HG02610 (cell line): Measurements from ENCODE around the gene SLC24A4.

Source experiments
- ATAC-seq: cut with Tn5 transposase; IDR thresholded peaks from one replicate; pipeline ENCODE4 v1.9.1; 2021; ENCODE audit warnings: mild to moderate bottlenecking, moderate library complexity; ENCODE audit not compliant: unreplicated experiment

Gene SLC24A4

GRCh38 chr14:92323011-92323915 lies at the start of gene SLC24A4:
SLC24A4 (plus strand) TSS chr14:92323165; CDS start chr14:92323831, 666 bp downstream.
- ATAC-seq, result no peak

GRCh38 chr14:92273166-92273565 lies 49.8 kb upstream of the SLC24A4 start:
- no peak for ATAC-seq

DNA sequence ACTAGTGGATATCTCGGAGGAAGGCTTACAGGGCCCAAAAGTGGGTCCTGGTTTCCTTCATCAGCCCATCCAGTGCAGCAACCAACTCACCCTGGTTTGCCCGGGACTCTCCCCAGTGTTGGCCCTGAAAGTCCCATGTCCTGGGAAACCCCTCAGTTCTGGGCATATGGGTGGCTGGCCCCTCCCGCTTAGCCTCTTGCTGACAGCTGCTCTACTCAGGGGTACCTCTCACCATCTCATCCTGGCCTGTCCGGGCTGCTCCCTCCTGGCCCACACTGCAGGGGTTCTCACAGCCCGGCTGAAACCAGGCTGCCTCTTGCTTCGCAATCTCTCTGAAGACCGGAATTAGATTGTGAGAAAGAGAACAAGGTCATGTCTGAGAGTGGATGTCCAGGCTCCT lies 48.9 kb upstream of the SLC24A4 start:
- no peak for ATAC-seq

- no peak for ATAC-seq
These were observed 46.9 kb upstream of the SLC24A4 start for GRCh38 chr14:92276074-92276473.

DNA sequence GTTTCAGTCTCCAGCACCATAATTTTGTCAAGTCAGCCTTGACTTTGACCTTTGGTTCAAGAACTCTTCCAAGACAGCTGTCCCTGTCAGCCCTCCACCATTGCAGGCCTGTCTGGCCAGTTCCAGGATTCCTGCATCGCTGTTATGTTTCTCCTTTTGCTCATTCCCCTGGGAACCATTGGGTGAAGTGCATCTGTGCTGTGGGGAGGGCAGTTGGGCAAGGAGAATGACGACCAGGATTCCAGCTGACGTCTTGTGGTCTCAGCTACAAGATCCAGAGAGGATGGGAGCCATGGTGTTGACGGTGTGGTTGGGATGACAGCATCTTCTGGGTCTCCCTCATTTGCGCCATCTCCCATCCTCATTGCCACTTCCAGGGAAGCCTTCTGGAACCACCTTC lies 45.9 kb upstream of the SLC24A4 start:
- ATAC-seq, result no peak

DNA sequence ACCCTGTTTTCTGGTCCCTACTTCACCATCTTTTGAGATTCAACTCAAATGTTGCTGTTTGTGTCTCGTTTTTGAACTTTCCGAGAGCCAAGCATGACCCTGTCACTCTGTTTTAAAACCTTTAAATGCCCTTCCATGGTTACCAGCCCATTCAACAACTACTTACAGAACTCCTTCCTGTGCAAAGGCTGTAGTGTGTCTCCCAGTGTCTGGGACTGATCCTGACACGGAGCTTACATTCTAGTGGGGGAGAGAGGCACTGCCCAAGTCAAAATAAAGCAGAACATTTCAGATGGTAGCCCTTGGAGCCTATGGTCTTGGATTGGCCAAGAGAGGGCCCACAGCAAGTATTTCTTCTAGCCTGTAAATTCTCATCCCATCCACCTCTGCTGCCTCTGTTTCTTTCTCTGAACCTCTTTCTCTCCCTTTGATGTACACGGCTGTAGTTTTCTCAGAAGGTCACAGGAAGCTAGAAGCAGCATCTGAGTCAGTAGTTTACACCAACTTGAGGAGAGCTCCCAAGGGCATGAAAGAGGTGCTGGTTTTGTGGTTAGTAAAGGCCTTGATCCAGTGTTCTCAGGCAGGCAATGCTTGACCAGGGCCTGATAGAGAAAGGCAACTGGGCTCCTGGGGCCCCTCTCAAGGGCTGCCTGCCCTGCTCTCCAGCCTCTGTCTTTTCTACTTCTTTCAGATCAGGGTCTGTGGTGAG lies 42.3 kb upstream of the SLC24A4 start:
- ATAC-seq, result peak; percentile 81

GRCh38 chr14:92282669-92283068 lies 40.3 kb upstream of the SLC24A4 start:
- ATAC-seq, result no peak

DNA sequence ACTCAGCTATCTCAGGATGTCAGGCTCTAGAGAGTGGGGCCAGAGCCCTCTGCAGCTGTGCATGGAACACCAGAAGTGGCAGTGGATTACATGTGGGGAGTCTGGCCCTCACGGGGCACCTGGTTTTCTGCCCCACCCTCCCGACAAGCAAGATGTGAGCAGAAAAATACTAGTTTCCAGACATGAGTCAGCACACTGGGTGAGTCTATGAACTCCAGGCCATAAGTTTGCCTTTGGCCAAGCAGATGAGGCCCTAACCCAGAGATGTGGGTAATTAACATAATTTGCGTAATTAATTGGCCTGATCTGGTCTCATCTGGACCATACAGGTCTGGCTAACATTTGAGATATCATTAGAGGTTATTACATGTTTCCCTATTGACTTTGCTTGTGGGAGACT lies 37.7 kb upstream of the SLC24A4 start:
- ATAC-seq, result no peak

- no peak for ATAC-seq
These were observed 35.0 kb upstream of the SLC24A4 start for GRCh38 chr14:92287987-92288386.

DNA sequence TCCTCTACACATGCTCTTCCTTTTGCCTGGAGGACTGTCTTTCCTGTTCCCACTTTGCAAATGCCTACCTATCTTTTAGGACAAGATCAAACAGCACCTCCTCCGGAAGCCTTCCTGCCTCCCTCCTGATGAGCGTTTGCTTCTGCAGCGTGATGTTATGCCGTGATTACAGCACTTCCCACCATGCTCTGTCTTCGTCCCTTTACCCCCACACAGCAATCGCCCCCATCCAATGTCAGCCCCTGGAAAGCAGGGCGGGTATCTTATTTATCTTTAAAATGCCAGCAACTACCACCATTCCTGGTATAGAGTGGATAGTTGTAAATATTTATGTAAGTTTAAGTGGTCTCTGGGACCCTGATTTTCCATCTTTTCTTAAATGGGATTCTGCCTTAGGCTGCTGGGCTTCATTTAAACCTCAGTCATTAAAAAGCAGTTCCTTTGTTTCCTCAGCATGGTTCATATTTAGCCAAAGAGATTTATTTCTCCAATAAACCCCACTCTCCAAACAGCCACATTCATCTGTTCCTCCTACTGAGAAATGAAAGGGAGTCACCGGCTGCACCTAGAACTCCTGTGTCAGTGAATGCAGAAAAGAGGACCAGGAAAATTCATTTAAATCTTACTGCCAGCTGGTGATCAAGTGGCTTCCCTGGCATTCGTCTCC lies 33.8 kb upstream of the SLC24A4 start:
- ATAC-seq, result no peak

- no peak for ATAC-seq
These were observed 30.3 kb upstream of the SLC24A4 start for GRCh38 chr14:92292673-92293072.

GRCh38 chr14:92294506-92294905 lies 28.5 kb upstream of the SLC24A4 start:
- ATAC-seq, result no peak

DNA sequence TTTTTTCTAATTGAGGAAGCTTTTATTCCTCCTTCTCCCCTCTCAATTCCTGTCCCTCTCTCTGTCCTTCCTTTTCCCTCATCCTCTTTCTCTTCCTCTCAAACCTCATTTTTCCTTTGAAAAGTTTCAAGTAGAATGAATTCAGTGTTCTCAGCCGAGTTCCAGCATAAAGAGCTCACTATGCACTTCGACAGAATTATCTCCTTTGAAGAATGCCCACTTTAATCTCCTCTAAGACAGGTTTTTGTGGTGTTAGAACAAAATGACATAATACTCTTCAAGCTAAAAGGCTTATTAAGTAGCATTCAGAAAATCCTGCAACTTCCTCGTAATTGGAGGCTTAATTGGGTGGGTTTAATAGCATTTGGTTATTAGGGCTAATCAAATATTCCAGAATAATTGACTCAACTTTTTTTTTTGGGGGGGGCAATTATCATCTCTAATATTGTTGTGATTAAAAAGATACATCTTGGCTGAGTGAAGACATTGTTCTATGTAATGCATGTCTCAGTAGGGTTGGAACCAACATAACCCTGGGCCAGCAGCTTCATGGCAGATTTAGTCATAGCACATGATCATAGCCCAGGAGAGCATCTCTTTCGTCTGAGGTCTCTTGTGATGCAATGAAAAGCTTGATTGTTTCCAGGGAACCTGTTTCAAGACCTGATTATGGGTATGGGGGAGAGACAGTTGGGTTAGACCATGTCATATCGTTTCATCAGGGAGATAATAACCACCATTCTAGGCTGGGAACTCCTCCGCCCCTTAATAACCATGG lies 25.0 kb upstream of the SLC24A4 start:
- no peak for ATAC-seq

GRCh38 chr14:92302481-92302880 lies 20.5 kb upstream of the SLC24A4 start:
- ATAC-seq, result no peak

- no peak for ATAC-seq
These were observed 14.2 kb upstream of the SLC24A4 start for GRCh38 chr14:92308716-92309115.

DNA sequence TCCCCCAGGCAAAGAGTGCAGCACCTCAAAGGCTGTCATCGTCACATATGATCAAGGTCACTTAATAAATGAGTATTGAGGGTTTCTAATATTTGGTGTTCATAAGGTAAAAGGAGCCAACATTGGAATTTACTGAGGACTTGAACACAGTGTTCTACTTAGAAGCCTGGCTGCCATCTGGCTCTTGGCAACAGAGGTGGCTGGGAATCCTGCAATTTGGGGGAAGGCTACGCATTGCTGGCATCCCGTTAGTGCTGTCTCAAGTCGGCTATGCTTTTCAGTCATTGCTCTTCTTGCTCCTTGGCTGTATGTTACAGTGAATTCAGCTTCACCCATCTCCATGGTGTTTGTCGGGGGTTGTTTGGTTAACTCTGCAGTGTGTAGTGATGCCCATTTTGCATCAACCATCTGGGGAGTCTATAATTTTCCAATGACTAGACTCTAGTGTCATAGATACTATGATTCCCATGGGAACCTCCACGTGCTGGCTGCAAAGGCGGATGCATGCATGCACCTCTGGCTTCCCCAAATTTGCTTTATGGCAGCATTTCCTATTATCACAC lies 12.9 kb upstream of the SLC24A4 start:
- ATAC-seq, result no peak

GRCh38 chr14:92310776-92311375 lies 12.1 kb upstream of the SLC24A4 start:
- no peak for ATAC-seq

GRCh38 chr14:92314182-92314581 lies 8.8 kb upstream of the SLC24A4 start:
- ATAC-seq, result no peak

DNA sequence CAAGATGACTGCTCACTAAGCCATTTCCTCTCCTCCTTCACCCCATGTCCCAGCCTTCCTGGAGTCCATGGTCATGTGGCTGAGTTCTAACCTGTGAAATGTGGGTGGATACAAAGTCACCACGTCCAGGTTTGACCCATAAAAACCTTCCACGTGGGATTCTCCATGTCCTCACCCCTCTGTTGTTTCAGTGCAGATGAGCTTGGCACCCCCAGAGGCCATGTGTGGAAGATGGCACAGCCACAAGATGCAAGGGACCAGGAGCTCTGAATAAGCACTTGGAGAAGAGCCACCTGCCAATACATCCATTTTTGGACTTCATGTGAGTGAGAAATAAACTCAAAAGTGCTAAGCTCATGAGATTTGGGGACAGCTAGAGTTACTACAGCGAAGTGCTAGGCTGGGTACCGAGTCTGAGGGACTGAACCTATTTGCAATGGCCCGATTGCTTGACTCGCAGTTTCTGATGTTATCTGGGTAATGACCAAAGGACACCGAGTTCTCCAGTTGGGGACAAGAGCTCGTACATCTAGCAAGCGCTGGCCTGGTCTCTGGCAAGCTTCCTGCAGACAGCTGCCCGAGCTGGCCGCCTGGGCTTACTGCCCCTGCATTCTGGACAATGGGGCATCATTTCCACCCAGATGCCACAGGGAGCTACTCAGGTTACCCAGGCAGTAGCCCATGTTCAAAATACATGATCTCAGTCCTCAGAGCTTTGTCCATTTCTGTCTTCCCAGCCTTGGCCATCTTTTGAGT lies 7.7 kb upstream of the SLC24A4 start:
- ATAC-seq, result no peak
